Stimulated activated CD8-positive, alpha-beta memory T cell treated with anti-CD3 and anti-CD28 coated beads, Interleukin-12 subunit alpha, Interleukin-12 subunit beta, amount 100 ng/mL, for 4 hours (primary cell): ENCODE measurements around the gene GJD3.

Experiments
- DNase-seq: peaks from one replicate; pipeline ENCODE4 v3.0.0-alpha.2; 2020; ENCODE audit warnings: low read depth

Gene GJD3

GRCh38 chr17:40322358-40323315 lies 41.9 kb downstream of the GJD3 start:
- DNase-seq, result peak; percentile 78

DNA sequence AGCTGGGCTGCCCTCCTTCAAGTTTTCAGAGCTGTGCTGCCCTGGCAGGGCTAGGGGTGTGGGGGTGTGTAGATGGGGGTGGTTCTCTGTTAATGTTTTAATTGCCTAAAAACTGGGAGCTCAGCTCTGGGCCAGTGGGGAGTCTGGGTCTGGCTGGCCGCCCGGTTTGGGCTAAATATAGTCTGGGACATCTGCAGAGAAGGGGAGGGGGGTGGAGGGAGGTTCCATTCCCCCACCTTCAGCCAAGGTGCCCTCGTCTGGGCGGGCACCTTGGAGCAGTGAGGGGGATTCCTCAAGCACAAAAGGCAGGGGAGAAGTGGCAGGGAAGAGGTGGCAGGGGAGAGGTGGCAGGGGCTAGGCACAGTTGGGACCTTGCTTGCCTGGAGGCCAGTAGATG lies 42.6 kb downstream of the GJD3 start:
- DNase-seq, result no peak

DNA sequence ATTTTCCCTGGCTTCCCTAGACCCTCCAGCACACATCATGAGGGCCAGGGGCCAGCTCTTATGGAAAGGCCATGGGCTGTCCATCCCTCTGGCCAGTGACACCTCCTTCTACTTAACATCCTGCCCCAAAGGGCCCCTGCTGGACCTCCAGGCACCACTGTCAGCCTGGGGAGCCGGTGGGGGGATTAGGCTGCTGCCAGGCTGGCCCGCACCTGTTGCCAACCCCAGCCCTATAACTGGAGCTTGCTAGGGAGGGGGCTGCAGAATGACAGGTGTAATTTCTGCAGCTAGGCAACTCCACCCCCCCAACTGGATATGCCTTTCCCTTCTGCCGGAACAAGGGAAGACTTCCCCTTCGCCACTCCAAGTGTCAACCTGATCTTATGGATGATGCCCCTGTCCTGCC lies 43.0 kb downstream of the GJD3 start:
- DNase-seq, result no peak

- peak; percentile 45 for DNase-seq
Measured at GRCh38 chr17:40320756-40321523, 43.6 kb downstream of the GJD3 start.

DNA sequence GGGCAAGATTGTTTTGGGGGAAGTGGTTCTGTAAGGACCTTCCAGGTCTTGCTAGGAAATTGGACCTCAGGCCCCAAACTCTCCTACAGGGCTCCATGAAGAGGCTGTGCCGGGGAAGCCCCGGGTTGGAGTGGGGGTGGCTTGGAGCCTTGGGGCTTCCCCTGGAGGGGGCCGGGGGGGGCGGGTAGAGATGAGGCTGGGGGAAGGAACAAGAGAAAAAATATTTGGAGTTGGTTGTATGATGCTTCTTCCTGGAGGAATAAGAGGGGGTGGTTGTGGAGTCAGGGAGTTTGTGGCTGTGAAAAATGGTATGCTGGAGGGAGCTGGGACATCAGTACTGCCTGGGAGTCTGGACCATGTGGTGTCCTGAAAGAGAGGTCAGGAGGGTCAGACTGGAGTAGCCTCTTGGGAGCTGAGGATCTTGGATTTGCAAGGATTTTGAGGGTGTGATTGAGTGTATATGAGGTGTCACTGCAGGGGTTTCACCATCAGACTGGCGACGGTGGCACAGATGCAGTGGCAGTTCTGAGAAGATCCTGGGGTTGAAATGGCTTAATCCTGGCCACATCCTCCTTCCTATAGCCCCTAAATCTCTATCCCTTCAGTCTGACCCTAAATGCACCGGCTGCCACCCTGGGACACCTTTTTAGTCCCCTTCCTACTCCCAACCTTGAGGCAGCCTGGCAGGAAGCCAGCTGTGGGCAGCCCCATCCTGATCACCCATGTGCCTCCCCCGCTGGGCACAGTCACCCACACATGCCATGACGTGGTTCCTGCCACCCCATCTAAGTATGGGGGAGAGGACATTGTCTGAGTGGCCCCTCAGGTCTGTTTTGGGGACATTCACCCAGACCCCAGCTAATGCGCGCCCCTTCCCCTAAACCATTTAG lies 44.6 kb downstream of the GJD3 start:
- peak; percentile 70 for DNase-seq

DNA sequence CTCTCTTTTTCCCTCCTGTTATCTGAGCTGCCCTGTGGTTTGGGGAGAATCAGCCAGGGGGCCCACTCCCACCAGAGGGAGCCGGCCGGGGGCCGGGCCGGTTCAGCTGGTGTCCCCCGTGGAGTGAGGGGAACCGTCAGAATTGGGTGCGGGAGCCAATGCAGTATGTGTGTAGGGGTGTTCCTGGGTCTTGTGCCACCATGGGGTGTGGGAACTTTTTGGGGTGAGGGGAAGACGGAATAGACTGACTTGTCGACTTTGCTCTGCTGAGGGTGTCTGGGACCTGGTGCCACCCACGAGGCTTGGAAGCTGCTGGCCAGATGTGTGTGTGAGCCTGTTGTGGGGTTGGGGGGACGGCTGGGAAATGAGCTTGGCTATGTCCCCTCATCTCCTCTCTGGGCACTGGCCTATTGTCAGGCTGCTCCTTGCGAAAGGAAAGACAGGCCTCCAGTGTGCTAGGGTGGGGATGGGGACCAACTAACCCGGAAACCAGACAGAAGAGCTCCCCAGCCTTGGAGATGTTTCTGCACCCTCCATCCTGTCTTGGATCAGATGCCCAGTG lies 45.6 kb downstream of the GJD3 start:
- no peak for DNase-seq

GRCh38 chr17:40317880-40318829 lies 46.4 kb downstream of the GJD3 start:
- DNase-seq, result peak; percentile 87

DNA sequence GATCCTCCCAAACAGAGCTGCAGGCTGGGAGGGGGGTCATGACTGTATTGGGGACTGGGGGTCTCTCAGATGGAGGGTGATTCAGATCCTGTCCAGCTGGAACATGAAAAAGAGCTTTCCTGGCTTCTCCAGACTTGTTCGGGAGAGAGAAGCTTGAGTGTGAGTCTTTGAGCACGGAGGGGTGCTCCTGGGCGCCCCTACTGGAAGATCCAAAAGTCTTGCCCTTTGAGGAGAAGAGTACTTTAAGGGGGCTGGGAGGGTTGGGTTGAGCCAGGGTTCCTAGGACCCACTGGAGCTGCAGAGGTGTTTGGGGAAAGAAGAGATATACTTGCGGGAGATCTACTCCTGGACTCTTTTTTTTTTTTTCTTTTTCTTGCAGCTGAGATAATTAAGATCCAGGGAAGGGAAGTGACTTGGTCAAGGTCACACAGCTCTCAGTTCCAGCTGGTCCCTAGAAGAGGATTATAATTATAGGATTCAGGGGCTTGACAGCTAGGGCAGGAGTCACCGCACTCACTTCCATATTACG lies 47.1 kb downstream of the GJD3 start:
- no peak for DNase-seq

DNA sequence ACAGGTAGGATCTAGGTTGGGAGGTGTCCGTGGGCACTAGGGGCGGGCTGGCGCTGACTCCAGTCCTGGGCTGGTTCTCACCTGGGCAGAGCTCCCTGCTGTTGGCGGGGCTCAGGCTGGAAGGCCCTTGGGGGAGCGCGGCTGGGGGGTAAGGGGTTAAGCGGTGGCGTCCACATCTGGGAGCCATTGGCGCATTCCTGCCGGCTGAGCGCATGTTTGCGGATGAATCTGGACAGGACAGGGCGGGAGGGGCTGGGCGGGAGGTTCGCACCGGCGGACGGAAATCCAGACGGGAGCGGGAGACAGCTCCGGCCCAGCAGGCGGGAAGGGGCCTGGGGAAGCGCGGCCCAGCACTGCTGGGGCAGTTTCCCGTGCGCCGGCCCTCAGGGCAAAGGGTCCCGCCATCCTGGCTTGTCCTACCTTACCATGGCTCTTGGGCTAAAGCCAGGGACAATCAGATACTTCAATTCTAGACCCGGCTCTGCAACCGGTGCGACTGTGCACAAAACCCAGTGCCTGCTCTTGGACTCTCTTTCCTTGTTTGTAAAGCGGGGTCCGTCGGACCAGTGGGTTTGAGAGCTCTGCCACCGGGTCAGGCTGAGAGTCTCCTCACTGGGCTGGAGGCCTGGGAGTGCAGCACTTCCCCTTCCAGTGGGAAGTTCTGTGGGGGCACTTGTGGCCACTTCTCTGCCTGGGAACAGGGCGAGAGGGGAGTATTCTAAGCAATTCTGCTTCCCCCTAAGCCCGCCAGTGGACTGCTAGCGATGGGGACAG lies 47.8 kb downstream of the GJD3 start:
- DNase-seq, result no peak

- no peak for DNase-seq
Measured at GRCh38 chr17:40315678-40316570, 48.6 kb downstream of the GJD3 start.

GRCh38 chr17:40315206-40315605 lies 49.3 kb downstream of the GJD3 start:
- no peak for DNase-seq

DNA sequence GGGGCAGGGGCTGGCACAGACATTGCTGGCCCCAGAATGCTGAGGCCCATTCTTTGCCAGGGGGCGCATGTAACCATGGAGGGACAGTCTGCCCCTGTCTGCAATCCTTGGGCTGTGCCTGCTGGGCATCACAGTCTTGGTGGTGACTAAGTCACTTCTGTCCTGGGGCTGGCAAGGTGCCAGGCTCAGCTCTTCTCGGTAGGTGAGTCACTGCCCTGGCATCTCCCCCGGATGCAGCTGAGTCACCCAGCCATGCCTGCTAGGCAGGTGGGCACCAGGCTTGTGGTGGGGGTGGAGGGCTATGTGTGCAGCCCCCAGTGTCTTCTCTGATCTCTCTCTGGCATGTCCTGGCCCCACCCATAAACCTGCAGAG lies 50.0 kb downstream of the GJD3 start:
- DNase-seq, result peak; percentile 83

- no peak for DNase-seq
Measured at GRCh38 chr17:40313668-40314583, 50.6 kb downstream of the GJD3 start.
